ENCODE measurements around the gene LDB3. TPM values are rescaled to one million over a fixed set of nuclear protein-coding genes. Genes with fewer than 3 reads are reported as not detected.

Gene LDB3
- total RNA-seq, 4 donors from 2014 or later: 2.2 to 32.5 (median 2.9) TPM

DNA sequence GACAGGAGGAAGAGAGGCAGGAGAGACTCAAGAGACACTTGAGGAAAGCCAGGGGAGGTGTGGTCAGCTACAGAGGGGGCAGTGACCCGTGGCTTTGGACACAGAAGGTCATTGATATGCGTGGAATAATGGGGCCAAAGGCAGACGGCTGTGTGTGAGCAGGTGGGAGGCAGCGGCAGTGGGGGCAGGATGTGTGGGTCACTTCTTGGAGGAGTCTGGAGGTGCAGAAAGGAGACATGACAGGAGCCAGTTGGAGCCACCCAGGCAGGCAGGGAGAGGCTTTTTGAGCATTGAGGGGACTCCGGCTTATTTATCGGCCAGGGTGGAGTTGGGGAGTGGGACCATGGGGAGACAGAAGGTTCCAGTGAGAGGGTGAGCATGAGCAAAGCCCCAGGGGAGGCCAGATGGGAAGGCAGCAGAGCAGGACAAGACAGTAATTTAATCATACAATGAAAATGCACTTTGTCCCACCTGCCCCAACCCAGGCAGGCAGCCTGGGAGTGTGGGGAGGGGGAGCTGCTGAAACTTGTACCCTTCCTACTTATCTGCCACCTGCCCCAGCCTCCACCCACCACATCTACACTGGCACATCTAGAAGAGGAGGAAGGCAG, 5.0 kb downstream of the LDB3 start:
- Histone ChIP-seq H3K27ac (peak overlapping the region; percentile 73 to 90 (median 82)), H3K36me3 (no peaks in the 10 kb centered on the region), H3K27me3 (no peaks in the 10 kb centered on the region), H3K4me1 (peaks cover 28 to 49% (median 42%) of the 10 kb centered on the region in 4 donors), H3K4me3 (no peak overlapping the region), H3K9me3 (no peaks in the 10 kb centered on the region)
- no peak for DNase-seq
- 72% methylated on average over 6 of the region's 6 CpGs; no CpG with 5 or more reads in 1 of the 2 donors for WGBS, 2 donors (ENCODE audit: low coverage in 1 of 2)
- in situ Hi-C loops (cut with MboI; ENCODE audit: low pct_ligation_motif_present in 1 of 4, low pct_unique_long_range_greater_than_20kb in 1 of 4, low sequenced_read_pairs in 3 of 4): no loop called here
- TF ChIP-seq POLR2A (IDR thresholded peaks at IDR 0.05): no peak
- no peak for TF ChIP-seq EP300 (IDR thresholded peaks at IDR 0.05; ENCODE audit: low read depth)
- no peak for TF ChIP-seq POLR2AphosphoS5 (IDR thresholded peaks at IDR 0.05)
- intact Hi-C loops (cut with DNase I; ENCODE audit: low total_unique reads): no loop called here

- WGBS, 2 donors (ENCODE audit: low coverage in 1 of 2): 47% methylated on average over 11 of the region's 11 CpGs; no CpG with 5 or more reads in 1 of the 2 donors
- TF ChIP-seq POLR2AphosphoS5 (IDR thresholded peaks at IDR 0.05) (no peak), CTCF (IDR thresholded peaks at IDR 0.05) (no peak), POLR2A (IDR thresholded peaks at IDR 0.05) (no peak), EP300 (IDR thresholded peaks at IDR 0.05; ENCODE audit: low read depth) (no peak)
- in situ Hi-C loops (cut with MboI; ENCODE audit: low pct_ligation_motif_present in 1 of 4, low pct_unique_long_range_greater_than_20kb in 1 of 4, low sequenced_read_pairs in 3 of 4): no loop called here
- H3K9me3 ChIP-seq: no peaks in the 10 kb centered on the region
- peaks cover 28 to 49% (median 42%) of the 10 kb centered on the region in 4 donors for H3K4me1 ChIP-seq
- intact Hi-C loops (cut with DNase I; ENCODE audit: low total_unique reads): no loop called here
- no peaks in the 10 kb centered on the region for H3K27me3 ChIP-seq
- H3K4me3 ChIP-seq: no peak overlapping the region
- DNase-seq: no peak
- H3K36me3 ChIP-seq: no peaks in the 10 kb centered on the region
- peak overlapping the region; percentile 21 to 90 (median 82) for H3K27ac ChIP-seq
Measured at GRCh38 chr10:86673827-86674581, 5.7 kb downstream of the LDB3 start.

- no peak for TF ChIP-seq EP300 (IDR thresholded peaks at IDR 0.05; ENCODE audit: low read depth)
- no peak for TF ChIP-seq POLR2A (IDR thresholded peaks at IDR 0.05)
- TF ChIP-seq CTCF (IDR thresholded peaks at IDR 0.05): no peak
- no peak for TF ChIP-seq POLR2AphosphoS5 (IDR thresholded peaks at IDR 0.05)
- Histone ChIP-seq H3K9me3 (no peaks in the 10 kb centered on the region), H3K27ac (peak overlapping the region in 3 of 4 donors; percentile 82 to 90 (median 83)), H3K36me3 (no peaks in the 10 kb centered on the region), H3K4me3 (no peak overlapping the region), H3K4me1 (peaks cover 31 to 53% (median 45%) of the 10 kb centered on the region in 4 donors), H3K27me3 (no peaks in the 10 kb centered on the region)
- intact Hi-C loops (cut with DNase I; ENCODE audit: low total_unique reads): no loop called here
- no peak for DNase-seq
- in situ Hi-C loops (cut with MboI; ENCODE audit: low pct_ligation_motif_present in 1 of 4, low pct_unique_long_range_greater_than_20kb in 1 of 4, low sequenced_read_pairs in 3 of 4): no loop called here
- 94% methylated on average over 3 of the region's 3 CpGs; no CpG with 5 or more reads in 1 of the 2 donors for WGBS, 2 donors (ENCODE audit: low coverage in 1 of 2)
Measured at GRCh38 chr10:86674912-86675311, 6.6 kb downstream of the LDB3 start.

DNA sequence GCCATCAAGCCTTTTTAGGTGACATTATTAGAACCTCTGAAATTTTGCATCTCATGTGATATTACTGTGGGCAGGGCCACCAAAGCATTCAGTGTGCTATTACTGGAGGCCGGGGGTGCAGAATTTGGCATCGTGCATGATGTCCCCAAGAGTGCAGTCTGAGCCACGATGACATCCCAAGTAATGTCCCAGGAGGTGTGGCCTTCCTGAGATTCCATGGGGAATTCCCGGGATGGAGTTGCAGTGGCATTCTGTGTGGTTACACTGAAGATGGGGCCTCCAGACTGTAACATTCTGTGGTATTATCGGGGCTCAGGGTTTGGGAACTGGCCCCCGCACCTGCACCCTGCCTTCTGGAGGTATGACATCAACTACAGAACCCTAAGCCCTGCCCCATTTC, 9.1 kb downstream of the LDB3 start:
- TF ChIP-seq CTCF (IDR thresholded peaks at IDR 0.05) (no peak), POLR2A (IDR thresholded peaks at IDR 0.05) (no peak)
- 85% methylated on average over 6 of the region's 6 CpGs; no CpG with 5 or more reads in 1 of the 2 donors for WGBS, 2 donors (ENCODE audit: low coverage in 1 of 2)
- Histone ChIP-seq H3K27ac (peak overlapping the region in 1 of 4 donors; percentile 57), H3K36me3 (no peaks in the 10 kb centered on the region), H3K4me1 (peaks cover 18 to 37% (median 30%) of the 10 kb centered on the region in 4 donors), H3K4me3 (no peak overlapping the region), H3K9me3 (no peaks in the 10 kb centered on the region), H3K27me3 (no peaks in the 10 kb centered on the region)
- DNase-seq: no peak
- intact Hi-C loops (cut with DNase I; ENCODE audit: low total_unique reads): no loop called here
- in situ Hi-C loops (cut with MboI; ENCODE audit: low pct_ligation_motif_present in 1 of 4, low pct_unique_long_range_greater_than_20kb in 1 of 4, low sequenced_read_pairs in 3 of 4): no loop called here
